MM.1S (cell line): ENCODE results near the gene SORCS2.

ENCODE experiments used
- DNase-seq: peaks from one replicate; pipeline ENCODE4 v3.0.0-alpha.2; 2015
- H2AFZ ChIP-seq: fragments of 300-600 bp; sonication (generic); 2 replicates; pipeline ENCODE4 v1.6.0; 2016; ENCODE audit warnings: antibody characterized with exemption, low read length
- H3F3A ChIP-seq: fragments of 300-600 bp; sonication (generic); 2 replicates; pipeline ENCODE4 v1.6.1; 2016; ENCODE audit warnings: mild to moderate bottlenecking, antibody characterized with exemption, low read length, moderate library complexity, mixed read lengths; ENCODE audit not compliant: insufficient read depth
- H3K27ac ChIP-seq: fragments of 300-600 bp; sonication (generic); 2 replicates; pipeline ENCODE4 v1.5.1; 2016; ENCODE audit warnings: mild to moderate bottlenecking, low read length
- H3K27me3 ChIP-seq: fragments of 300-600 bp; sonication (generic); replicated peaks from 2 replicates; pipeline ENCODE4 v1.6.0; 2016; ENCODE audit warnings: low read length; ENCODE audit not compliant: insufficient read depth
- H3K36me3 ChIP-seq: fragments of 300-600 bp; sonication (generic); replicated peaks from 2 replicates; pipeline ENCODE4 v1.6.1; 2016; ENCODE audit warnings: mild to moderate bottlenecking, low read length, mixed read lengths; ENCODE audit not compliant: insufficient read depth
- H3K4me1 ChIP-seq: fragments of 300-600 bp; sonication (generic); 2 replicates; pipeline ENCODE4 v1.6.1; 2016; ENCODE audit warnings: low read length, mixed read lengths
- H3K4me2 ChIP-seq: fragments of 300-600 bp; sonication (generic); 2 replicates; pipeline ENCODE4 v1.6.0; 2016; ENCODE audit warnings: low read depth, low read length
- H3K4me3 ChIP-seq: fragments of 300-600 bp; sonication (generic); 2 replicates; pipeline ENCODE4 v1.5.1; 2016; ENCODE audit warnings: low read length, mixed read lengths
- H3K79me2 ChIP-seq: fragments of 300-600 bp; sonication (generic); 2 replicates; pipeline ENCODE4 v1.6.1; 2016; ENCODE audit warnings: mixed run types, low read length, mixed read lengths
- H3K9ac ChIP-seq: fragments of 300-600 bp; sonication (generic); 2 replicates; pipeline ENCODE4 v1.6.1; 2016; ENCODE audit warnings: low read length, mixed read lengths
- H3K9me2 ChIP-seq: fragments of 300-600 bp; sonication (generic); replicated peaks from 2 replicates; pipeline ENCODE4 v1.6.1; 2016; ENCODE audit warnings: mild to moderate bottlenecking, low read length, mixed read lengths; ENCODE audit not compliant: insufficient read depth
- H3K9me3 ChIP-seq: fragments of 300-600 bp; sonication (generic); replicated peaks from 2 replicates; pipeline ENCODE4 v1.6.1; 2016; ENCODE audit warnings: mild to moderate bottlenecking, low read length, mixed read lengths; ENCODE audit not compliant: insufficient read depth
- H4K20me1 ChIP-seq: fragments of 300-600 bp; sonication (generic); 2 replicates; pipeline ENCODE4 v1.6.1; 2016; ENCODE audit warnings: mild to moderate bottlenecking, low read length, moderate library complexity, mixed read lengths; ENCODE audit not compliant: insufficient read depth
- CTCF ChIP-seq: fragments of 300-600 bp; sonication (generic); IDR thresholded peaks from 2 replicates; pipeline ENCODE4 v1.5.1; 2016; ENCODE audit warnings: antibody characterized with exemption, low read length, mixed read lengths
- EZH2 ChIP-seq: fragments of 300-600 bp; sonication (generic); optimal IDR thresholded peaks from 2 replicates; pipeline ENCODE3; 2017; ENCODE audit warnings: low read depth, mild to moderate bottlenecking, antibody characterized with exemption, low read length, mixed read lengths
- EZH2phosphoT487 ChIP-seq: fragments of 300-600 bp; sonication (generic); IDR thresholded peaks from 2 replicates; pipeline ENCODE4 v1.6.1; 2018; ENCODE audit warnings: antibody characterized with exemption, low read length

The SORCS2 gene

GRCh38 chr4:7736436-7737267 is 544.3 kb downstream of the SORCS2 start:
- Histone ChIP-seq H3K4me3 (no peak overlapping the region), H3K27ac (no peak overlapping the region), H3K4me1 (no peaks in the 10 kb centered on the region), H3F3A (no peaks in the 10 kb centered on the region), H4K20me1 (no peaks in the 10 kb centered on the region), H3K9me3 (no peaks in the 10 kb centered on the region), H3K9me2 (no peaks in the 10 kb centered on the region), H3K4me2 (no peak overlapping the region), H3K27me3 (peaks cover 98% of the 10 kb centered on the region), H3K36me3 (no peaks in the 10 kb centered on the region), H3K9ac (no peak overlapping the region), H2AFZ (no peak overlapping the region), H3K79me2 (no peaks in the 10 kb centered on the region)
- TF ChIP-seq EZH2phosphoT487 (no peak), CTCF (no peak), EZH2 (no peak)
- no peak for DNase-seq

DNA sequence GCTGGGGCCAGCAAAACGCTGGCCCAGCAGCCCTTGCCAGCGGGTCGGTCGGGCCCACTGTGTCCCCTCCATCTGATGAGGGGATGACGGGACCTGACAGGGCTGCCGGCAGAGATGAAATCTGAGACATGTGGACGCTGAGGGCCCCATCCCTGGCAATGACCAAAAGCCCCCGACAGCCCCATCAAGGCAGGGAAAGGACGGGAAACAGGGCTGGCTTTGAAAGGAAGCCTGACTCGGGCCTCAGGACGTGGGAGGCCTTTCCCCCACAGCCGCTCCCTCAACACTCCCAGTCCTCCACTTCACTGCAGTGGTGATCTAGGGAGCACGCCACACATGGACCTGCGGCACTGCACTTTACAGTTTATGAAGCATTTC is 544.9 kb downstream of the SORCS2 start:
- no peaks in the 10 kb centered on the region for H3K9me2 ChIP-seq
- H3K27ac ChIP-seq: no peak overlapping the region
- H3K4me1 ChIP-seq: no peaks in the 10 kb centered on the region
- H4K20me1 ChIP-seq: no peaks in the 10 kb centered on the region
- H3K9me3 ChIP-seq: no peaks in the 10 kb centered on the region
- no peak overlapping the region for H3K4me2 ChIP-seq
- peaks cover 97% of the 10 kb centered on the region for H3K27me3 ChIP-seq
- no peak overlapping the region for H3K4me3 ChIP-seq
- DNase-seq: no peak
- H3K9ac ChIP-seq: no peak overlapping the region
- no peaks in the 10 kb centered on the region for H3F3A ChIP-seq
- no peaks in the 10 kb centered on the region for H3K36me3 ChIP-seq
- no peaks in the 10 kb centered on the region for H3K79me2 ChIP-seq
- no peak overlapping the region for H2AFZ ChIP-seq
- TF ChIP-seq EZH2phosphoT487 (no peak), EZH2 (no peak), CTCF (no peak)

- no peaks in the 10 kb centered on the region for H3K4me1 ChIP-seq
Observed at GRCh38 chr4:7737752-7738457, 545.6 kb downstream of the SORCS2 start.

More at GRCh38 chr4:7737752-7738457, 545.6 kb downstream of the SORCS2 start:
- H3K9ac ChIP-seq: no peak overlapping the region
- H3K4me2 ChIP-seq: no peak overlapping the region
- peaks cover 96% of the 10 kb centered on the region for H3K27me3 ChIP-seq
- no peak overlapping the region for H3K4me3 ChIP-seq
- H3K36me3 ChIP-seq: no peaks in the 10 kb centered on the region
- H3F3A ChIP-seq: no peaks in the 10 kb centered on the region
- H4K20me1 ChIP-seq: no peaks in the 10 kb centered on the region
- H3K79me2 ChIP-seq: no peaks in the 10 kb centered on the region
- no peak overlapping the region for H3K27ac ChIP-seq
- no peaks in the 10 kb centered on the region for H3K9me2 ChIP-seq
- H2AFZ ChIP-seq: no peak overlapping the region
- no peak for DNase-seq
- no peak for TF ChIP-seq CTCF
- TF ChIP-seq EZH2: no peak
- TF ChIP-seq EZH2phosphoT487: no peak
- H3K9me3 ChIP-seq: no peaks in the 10 kb centered on the region
